ENCODE measurements around the gene TPST1. TPM values are rescaled to one million over a fixed set of nuclear protein-coding genes. Genes with fewer than 3 reads are reported as not detected.

Gene TPST1
- total RNA-seq, 1 experiment from 2014 or later, result 15.9 TPM

GRCh38 chr7:66162622-66163021 lies 42.5 kb upstream of the TPST1 start:
- Histone ChIP-seq H4K91ac (ENCODE audit: insufficient read length, low read depth, low read length) (no peak overlapping the region), H3K18ac (ENCODE audit: insufficient read length, low read depth, low read length) (no peak overlapping the region), H3K4ac (ENCODE audit: low read depth, low read length) (no peak overlapping the region), H3T11ph (ENCODE audit: low read length) (no peak overlapping the region), H3K23ac (ENCODE audit: insufficient read length, low read depth, low read length) (no peak overlapping the region), H3K56ac (ENCODE audit: insufficient read length, low read depth, low read length) (no peak overlapping the region), H2AFZ (ENCODE audit: low read length) (no peak overlapping the region), H3K4me1 (ENCODE audit: insufficient read depth, low read length) (no peaks in the 10 kb centered on the region), H4K5ac (ENCODE audit: insufficient read length, low read depth, low read length) (no peak overlapping the region), H2BK12ac (ENCODE audit: insufficient read length, low read depth, low read length) (no peak overlapping the region), H3K27me3 (ENCODE audit: insufficient read depth, low read length) (no peaks in the 10 kb centered on the region), H3K27ac (ENCODE audit: insufficient read length, low read depth, low read length) (no peak overlapping the region), H3K4me2 (ENCODE audit: insufficient read depth, insufficient read length, low read length) (no peak overlapping the region), H2BK20ac (ENCODE audit: low read depth, low read length, poor library complexity, severe bottlenecking) (no peak overlapping the region), H3K9ac (ENCODE audit: extremely low read depth, insufficient read length, low read length) (no peak overlapping the region), H2AK5ac (ENCODE audit: insufficient read length, low read length) (no peak overlapping the region), H3K79me1 (ENCODE audit: insufficient read depth, low read depth, low read length, poor library complexity, severe bottlenecking) (no peaks in the 10 kb centered on the region), H3K23me2 (ENCODE audit: insufficient read length, low read depth, low read length, poor library complexity, severe bottlenecking) (no peaks in the 10 kb centered on the region), H4K8ac (replicated peaks; ENCODE audit: insufficient read length, low read depth, low read length) (no peak overlapping the region), H3K9me3 (ENCODE audit: control insufficient read depth, low read depth, low read length) (no peaks in the 10 kb centered on the region), H2BK5ac (ENCODE audit: insufficient read length, low read length) (no peak overlapping the region), H4K20me1 (ENCODE audit: control insufficient read depth, insufficient read depth, insufficient read length) (no peaks in the 10 kb centered on the region), H3K14ac (ENCODE audit: insufficient read depth, low read length) (no peak overlapping the region), H2BK120ac (ENCODE audit: low read depth, low read length, poor library complexity, severe bottlenecking) (no peak overlapping the region), H3K79me2 (ENCODE audit: insufficient read depth, low read length) (no peaks in the 10 kb centered on the region), H2BK15ac (ENCODE audit: low read depth, low read length) (no peak overlapping the region)
- Mint-ChIP-seq H3K27ac (no peak overlapping the region), H3K36me3 (ENCODE audit: insufficient read depth in 1 of 3, low read depth in 3 of 3) (peaks cover 10 to 14% (median 13%) of the 10 kb centered on the region in 3 experiments; a peak in 6 of 7 replicates), H3K27me3 (ENCODE audit: low read depth) (no peaks in the 10 kb centered on the region), H3K9me3 (peaks cover 0 to 7% of the 10 kb centered on the region in 2 experiments; a peak in 4 of 5 replicates), H3K4me1 (no peaks in the 10 kb centered on the region), H3K4me3 (no peak overlapping the region)
- no CpG with 5 or more reads among the region's 4 CpGs for WGBS (ENCODE audit: extremely low coverage, insufficient read length, low lambda C conversion rate)
- DNase-seq, result no peak
- no peak for TF ChIP-seq CTCF (conservative IDR thresholded peaks at IDR 0.05)
